ENCODE results near the gene WIPF3.

The WIPF3 gene

DNA sequence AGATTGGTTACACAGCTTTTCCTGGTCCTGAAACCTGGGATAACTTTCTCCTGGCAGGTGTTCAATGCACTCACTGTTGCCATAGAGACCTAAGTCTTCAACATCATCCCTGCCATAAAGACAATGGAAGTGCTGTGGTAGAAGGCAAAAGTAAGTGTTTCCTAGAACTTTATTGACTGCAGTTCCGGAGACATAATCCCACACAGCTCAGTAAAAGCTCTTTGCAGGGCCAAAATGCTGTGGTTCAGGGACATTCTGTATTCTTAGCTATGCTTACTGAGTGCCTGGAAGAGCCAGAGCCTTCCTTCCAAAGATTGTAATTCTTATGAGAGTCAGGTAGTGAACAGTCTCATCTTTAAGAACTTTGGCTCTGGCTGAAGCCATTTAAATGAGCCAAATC lies 5.3 kb downstream of the WIPF3 start:
- Histone ChIP-seq H3K4me3 (ENCODE audit: severe bottlenecking) (no peak overlapping the region), H3K27me3 (ENCODE audit: insufficient read depth, poor library complexity, severe bottlenecking) (peaks cover 60% of the 10 kb centered on the region)

DNA sequence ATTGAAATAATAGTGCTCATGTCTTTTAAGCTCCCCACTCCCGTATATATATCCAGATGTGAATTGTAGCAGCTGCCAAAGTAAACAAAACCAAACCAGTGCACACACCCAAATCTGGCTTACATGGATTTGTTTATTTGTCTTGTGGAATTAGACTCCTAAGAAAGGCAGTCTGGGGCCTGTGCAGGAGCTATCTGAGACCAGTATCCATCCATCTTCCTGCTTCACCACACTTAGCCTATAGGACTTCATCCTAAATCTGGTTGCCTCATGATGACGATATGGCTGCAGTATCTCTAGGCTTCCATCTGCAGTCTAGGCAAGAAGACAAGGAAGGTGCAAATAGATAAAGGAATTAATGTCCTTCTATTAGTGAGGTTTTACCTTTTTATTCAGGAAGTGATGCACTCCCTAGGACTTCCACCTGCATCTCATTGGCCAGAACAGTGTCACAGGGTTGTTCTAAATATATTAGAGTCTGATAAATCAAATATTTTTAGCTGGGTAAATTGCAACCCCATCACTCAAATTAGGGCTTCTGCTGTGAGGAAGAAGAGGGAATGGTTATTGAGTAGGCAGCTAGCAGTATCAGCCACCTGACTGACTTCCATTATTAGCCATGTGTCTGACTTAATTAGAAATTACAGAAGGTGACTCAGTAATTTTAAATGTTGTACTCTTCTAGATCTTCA lies 6.0 kb downstream of the WIPF3 start:
- Histone ChIP-seq H3K27ac (ENCODE audit: poor library complexity, severe bottlenecking) (no peak overlapping the region), H3K4me3 (ENCODE audit: severe bottlenecking) (no peak overlapping the region), H3K27me3 (ENCODE audit: insufficient read depth, poor library complexity, severe bottlenecking) (peaks cover 57% of the 10 kb centered on the region), H3K9me3 (ENCODE audit: severe bottlenecking) (no peaks in the 10 kb centered on the region), H3K4me1 (ENCODE audit: insufficient read depth, poor library complexity, severe bottlenecking) (no peaks in the 10 kb centered on the region), H3K36me3 (ENCODE audit: low read depth) (no peaks in the 10 kb centered on the region)
- DNase-seq (ENCODE audit: low spot score) (no peak), ATAC-seq (ENCODE audit: low read depth) (no peak)
- TF ChIP-seq, protein P1, sequence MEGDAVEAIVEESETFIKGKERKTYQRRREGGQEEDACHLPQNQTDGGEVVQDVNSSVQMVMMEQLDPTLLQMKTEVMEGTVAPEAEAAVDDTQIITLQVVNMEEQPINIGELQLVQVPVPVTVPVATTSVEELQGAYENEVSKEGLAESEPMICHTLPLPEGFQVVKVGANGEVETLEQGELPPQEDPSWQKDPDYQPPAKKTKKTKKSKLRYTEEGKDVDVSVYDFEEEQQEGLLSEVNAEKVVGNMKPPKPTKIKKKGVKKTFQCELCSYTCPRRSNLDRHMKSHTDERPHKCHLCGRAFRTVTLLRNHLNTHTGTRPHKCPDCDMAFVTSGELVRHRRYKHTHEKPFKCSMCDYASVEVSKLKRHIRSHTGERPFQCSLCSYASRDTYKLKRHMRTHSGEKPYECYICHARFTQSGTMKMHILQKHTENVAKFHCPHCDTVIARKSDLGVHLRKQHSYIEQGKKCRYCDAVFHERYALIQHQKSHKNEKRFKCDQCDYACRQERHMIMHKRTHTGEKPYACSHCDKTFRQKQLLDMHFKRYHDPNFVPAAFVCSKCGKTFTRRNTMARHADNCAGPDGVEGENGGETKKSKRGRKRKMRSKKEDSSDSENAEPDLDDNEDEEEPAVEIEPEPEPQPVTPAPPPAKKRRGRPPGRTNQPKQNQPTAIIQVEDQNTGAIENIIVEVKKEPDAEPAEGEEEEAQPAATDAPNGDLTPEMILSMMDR (IDR thresholded peaks at IDR 0.05; ENCODE audit: poor library complexity, severe bottlenecking) = no peak

More for the DNA sequence above, 5.3 kb downstream of the WIPF3 start:
- TF ChIP-seq, protein P1 (IDR thresholded peaks at IDR 0.05; ENCODE audit: poor library complexity, severe bottlenecking) = no peak
- no peaks in the 10 kb centered on the region for H3K9me3 ChIP-seq (ENCODE audit: severe bottlenecking)
- no peaks in the 10 kb centered on the region for H3K36me3 ChIP-seq (ENCODE audit: low read depth)
- no peak for ATAC-seq (ENCODE audit: low read depth)
- DNase-seq (ENCODE audit: low spot score) = no peak
- H3K27ac ChIP-seq (ENCODE audit: poor library complexity, severe bottlenecking) = no peak overlapping the region
- no peaks in the 10 kb centered on the region for H3K4me1 ChIP-seq (ENCODE audit: insufficient read depth, poor library complexity, severe bottlenecking)

DNA sequence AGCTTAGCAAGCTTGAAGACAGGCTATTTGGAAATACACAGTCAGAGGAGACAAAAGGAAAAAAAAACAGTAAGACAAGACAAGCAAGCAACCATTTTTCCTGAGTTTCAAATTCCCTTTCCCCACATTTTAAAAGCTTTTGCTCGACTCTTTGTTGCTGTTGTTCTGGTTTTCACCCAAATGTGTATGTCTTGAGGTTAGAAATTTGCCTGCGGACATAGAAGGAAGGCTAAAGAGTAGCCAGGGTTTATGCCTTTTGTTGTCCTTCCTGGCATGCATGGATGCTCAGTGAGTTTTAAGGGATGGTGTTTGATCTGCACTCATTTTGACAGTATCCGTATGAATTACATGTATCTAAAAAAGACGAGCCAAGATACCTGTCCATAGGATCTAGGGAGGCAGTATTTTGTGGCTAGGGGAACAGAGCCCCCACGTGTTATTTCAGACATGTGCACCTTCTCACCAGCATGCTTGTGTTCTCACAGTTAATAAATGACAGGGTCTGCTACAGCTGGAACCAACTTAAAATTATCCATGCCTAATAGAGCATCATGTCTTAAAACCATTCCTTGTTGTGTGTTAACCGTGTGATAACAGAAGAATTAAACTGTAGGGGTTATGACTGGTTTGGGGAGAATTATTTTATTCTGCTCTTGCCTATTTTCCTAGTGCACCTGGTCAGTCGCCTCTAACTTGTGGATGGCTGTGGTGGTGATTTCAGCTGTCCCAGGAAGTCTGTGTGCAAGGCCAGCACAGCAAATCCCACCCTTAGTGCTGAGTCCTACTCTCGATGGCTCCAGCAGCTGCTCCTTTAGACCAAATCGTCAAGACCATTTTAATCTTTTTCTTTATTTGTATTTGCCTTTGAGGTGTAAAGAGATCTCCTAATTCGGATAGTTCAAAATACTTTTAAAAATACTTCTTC lies 9.1 kb downstream of the WIPF3 start:
- DNase-seq (ENCODE audit: low spot score) = no peak
- Histone ChIP-seq H3K4me3 (ENCODE audit: severe bottlenecking) (no peak overlapping the region), H3K4me1 (ENCODE audit: insufficient read depth, poor library complexity, severe bottlenecking) (no peaks in the 10 kb centered on the region), H3K9me3 (ENCODE audit: severe bottlenecking) (no peaks in the 10 kb centered on the region), H3K27ac (ENCODE audit: poor library complexity, severe bottlenecking) (no peak overlapping the region), H3K27me3 (ENCODE audit: insufficient read depth, poor library complexity, severe bottlenecking) (peaks cover 47% of the 10 kb centered on the region), H3K36me3 (ENCODE audit: low read depth) (no peaks in the 10 kb centered on the region)
- TF ChIP-seq, protein P1 (IDR thresholded peaks at IDR 0.05; ENCODE audit: poor library complexity, severe bottlenecking) = no peak
- no peak for ATAC-seq (ENCODE audit: low read depth)

DNA sequence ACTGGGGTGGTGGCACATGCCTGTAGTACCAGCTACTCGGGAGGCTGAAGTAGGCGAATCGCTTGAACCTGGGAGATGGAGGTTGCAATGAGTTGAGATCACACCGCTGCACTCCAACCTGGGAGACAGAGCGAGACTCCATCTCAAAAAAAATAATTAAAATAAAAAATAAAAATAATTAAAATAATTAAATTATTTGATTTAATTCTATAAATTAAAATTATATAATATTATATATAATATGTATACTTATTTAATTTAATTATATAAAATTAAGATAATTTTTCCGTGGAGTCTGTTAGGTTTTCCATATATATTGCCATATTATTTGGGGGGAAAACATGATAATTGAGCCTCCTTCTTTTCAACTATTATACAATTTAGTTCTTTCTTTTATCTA lies 12.0 kb downstream of the WIPF3 start:
- H3K27ac ChIP-seq (ENCODE audit: poor library complexity, severe bottlenecking) = no peak overlapping the region
- no peak for ATAC-seq (ENCODE audit: low read depth)
- no peaks in the 10 kb centered on the region for H3K9me3 ChIP-seq (ENCODE audit: severe bottlenecking)
- TF ChIP-seq, protein P1 (IDR thresholded peaks at IDR 0.05; ENCODE audit: poor library complexity, severe bottlenecking) = no peak
- no peak overlapping the region for H3K4me3 ChIP-seq (ENCODE audit: severe bottlenecking)
- no peaks in the 10 kb centered on the region for H3K4me1 ChIP-seq (ENCODE audit: insufficient read depth, poor library complexity, severe bottlenecking)
- DNase-seq (ENCODE audit: low spot score) = no peak
- H3K27me3 ChIP-seq (ENCODE audit: insufficient read depth, poor library complexity, severe bottlenecking) = peaks cover 57% of the 10 kb centered on the region
- no peaks in the 10 kb centered on the region for H3K36me3 ChIP-seq (ENCODE audit: low read depth)

Measured in RWPE2 (cell line).